Fibroblast of skin of scalp (primary cell): ENCODE results near the gene GRID2. TPM values are rescaled to one million over a fixed set of nuclear protein-coding genes. Genes with fewer than 3 reads are reported as not detected.
"Not testable (repeated sequence)": the region's sequence is repeated elsewhere in the genome, so short reads cannot be mapped to it uniquely, and the experiment has no call there.

Experiments
- DNase-seq: peaks from one replicate; pipeline ENCODE4 v3.0.0-alpha.2; 2013
- polyA plus RNA-seq, 2 experiments: library from polyadenylated mRNA; unstranded; fragments of 120-200 nt; gene quantifications; one replicate each; pipeline ENCODE4 v1.2.1, GENCODE V29; 2013; ENCODE audit not compliant: insufficient read length in 2 of 2

GRID2 gene
- 0.08 TPM for polyA plus RNA-seq (2013, experiment 1 of 2; ENCODE audit: insufficient read length)
- 0.18 TPM for polyA plus RNA-seq (2013, experiment 2 of 2; ENCODE audit: insufficient read length)

DNA sequence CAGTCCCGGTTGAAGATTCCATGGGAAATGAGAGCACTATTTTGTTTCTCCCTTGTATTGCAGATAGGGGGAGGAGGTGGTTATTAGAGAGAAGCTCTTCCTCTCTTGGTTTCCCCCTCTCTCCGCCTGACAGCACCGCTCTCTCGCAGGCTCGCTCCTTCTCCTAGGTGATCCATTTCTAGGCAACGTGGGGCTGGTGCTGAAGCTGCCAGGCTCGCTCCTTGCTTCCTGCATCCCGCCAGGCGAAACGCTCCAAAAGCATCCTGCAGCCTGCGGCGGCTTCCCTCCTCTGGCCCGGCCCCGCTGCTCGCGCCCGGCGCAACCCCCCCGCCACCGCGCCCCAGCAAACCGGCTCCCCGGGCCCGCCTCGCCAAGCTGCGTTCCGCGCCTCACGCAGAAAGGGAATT is at the start of gene GRID2:
Gene GRID2 (plus strand): TSS at position 346 of the 407 bp plus-strand sequence.
- DNase-seq, result peak; percentile 25

- no peak for DNase-seq
Observed at GRCh38 chr4:92253986-92254671, 49.6 kb upstream of the GRID2 start.

DNA sequence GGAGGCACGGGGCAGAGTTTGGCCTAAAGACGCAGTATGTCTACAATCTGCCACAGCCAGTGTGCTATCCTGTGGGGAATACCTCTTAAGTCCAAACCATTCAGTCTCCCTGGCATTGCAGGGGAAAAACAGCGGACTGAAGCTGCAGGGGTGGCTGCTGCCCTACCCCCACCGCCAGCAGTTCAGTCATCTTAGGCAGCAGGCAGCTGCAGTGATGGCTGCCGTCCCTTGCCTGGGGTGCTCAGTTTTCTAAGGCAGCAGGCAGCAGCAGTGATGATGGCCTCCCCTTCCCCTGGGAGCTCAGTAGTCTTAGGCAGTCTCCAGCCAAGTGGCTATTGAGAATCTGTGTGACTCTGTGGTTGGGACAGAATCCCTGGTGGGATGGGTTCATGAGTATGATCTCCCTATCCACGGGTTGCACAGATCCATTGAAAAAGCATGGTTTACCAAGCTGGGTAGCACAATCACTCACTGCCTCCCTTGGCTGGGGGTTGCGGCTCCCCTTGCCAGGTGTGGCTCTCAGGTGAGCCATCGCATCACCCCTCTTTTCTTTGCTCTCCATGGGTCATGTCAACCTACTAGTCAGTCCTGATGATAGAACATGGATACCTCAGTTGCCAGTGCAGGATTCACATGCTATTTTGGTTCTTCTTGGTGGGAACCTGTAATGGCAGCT is 48.9 kb upstream of the GRID2 start:
- DNase-seq, result no peak

GRCh38 chr4:92255920-92256244 is 47.9 kb upstream of the GRID2 start:
- DNase-seq, result no peak

GRCh38 chr4:92257931-92258857 is 45.6 kb upstream of the GRID2 start:
- no peak for DNase-seq

- no peak for DNase-seq
Observed at GRCh38 chr4:92261256-92261655, 42.5 kb upstream of the GRID2 start.

DNA sequence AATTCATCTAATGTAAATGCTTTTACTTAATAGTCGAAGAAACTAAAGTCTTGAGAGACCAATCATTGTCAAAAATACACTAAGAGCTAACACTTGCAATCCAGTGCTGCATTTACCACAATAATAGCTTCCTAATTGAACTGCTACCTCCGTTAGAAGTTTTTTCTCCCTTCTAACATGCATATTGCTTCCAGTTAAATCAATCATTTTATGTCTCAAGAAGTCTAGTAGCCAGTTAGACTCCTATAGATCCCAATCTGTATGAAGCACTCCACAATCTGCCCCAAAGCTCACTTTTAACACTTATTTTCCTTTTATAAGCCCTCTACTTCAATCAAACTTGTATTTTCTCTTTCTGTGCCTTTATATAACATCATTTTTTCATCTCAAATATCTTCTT is 41.4 kb upstream of the GRID2 start:
- DNase-seq, result no peak

DNA sequence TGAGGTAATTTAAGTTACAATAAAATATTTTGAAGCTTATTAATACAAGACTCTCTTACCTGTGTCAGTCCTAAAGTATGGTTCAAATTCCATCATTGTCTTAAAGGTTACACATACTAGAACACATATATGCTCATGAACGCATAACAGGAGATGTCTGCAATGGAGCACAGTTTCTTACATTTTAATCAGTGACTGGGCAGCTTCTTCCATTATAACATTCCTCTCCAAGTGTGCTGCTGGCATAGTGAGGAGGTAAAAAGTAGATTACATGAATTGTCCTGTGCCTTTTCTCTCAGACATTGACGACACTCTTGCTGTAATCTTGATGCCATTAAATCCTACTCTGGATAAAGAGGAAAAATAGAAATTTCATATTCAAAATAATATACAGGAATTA is 40.8 kb upstream of the GRID2 start:
- DNase-seq, result no peak

DNA sequence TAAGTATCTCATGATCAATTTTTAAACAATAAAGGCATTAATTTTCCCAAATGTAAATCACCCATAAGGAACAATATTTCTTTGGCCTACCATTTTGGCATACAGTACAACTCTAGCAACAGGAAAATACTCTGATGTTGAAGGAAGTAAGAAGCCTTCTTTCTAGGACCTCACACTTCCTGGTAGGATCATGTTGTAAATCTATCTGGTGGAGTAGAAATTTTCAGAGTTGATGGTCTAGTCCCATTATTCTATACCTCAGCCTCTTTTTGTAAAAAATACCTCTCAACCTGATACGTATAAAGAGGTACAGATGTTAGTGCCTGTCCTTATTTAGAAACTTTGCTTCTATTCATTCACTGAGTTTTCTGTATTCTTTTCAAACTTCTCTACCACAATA is 40.2 kb upstream of the GRID2 start:
- DNase-seq, result no peak

DNA sequence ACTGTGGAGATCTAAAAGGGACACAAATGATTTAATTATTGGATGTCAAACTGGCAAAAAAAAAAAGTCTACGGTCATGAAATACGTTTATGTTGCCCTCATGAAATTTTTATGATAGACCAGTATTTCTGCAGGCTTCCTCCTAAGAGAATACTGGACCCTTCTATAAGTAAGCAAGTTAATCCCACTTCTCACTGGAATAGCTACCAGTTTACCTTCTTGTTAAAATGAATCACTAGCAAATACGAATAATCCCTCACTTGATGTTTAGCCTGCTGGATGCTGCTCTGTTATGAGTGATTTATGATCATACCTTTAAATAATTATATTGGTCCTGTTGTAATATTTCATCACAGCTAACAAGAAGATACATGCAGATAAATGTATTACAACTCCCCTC is 39.6 kb upstream of the GRID2 start:
- DNase-seq, result no peak

- DNase-seq, result no peak
Observed at GRCh38 chr4:92265021-92265420, 38.7 kb upstream of the GRID2 start.

DNA sequence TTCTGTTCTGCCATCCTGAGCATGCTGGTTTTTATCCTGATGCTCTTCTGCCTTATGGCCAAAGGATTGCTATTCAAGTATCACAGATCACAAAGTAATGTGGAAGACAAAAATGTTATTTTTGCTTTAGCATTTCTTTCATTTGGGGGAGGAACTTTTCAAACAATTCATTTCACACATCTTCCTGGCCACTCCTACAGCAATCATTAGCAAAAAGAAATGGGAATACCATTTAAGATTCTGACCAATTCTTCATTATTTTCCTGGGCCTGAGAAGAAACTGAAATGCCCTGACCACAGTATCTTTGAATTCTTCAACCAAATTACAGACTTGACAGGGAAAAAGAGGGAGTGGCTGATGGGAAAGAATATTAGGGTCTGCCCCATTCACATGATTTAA is 38.0 kb upstream of the GRID2 start:
- no peak for DNase-seq

- DNase-seq, result no peak
Observed at GRCh38 chr4:92266521-92266920, 37.2 kb upstream of the GRID2 start.

GRCh38 chr4:92268642-92269041 is 35.1 kb upstream of the GRID2 start:
- DNase-seq, result no peak

DNA sequence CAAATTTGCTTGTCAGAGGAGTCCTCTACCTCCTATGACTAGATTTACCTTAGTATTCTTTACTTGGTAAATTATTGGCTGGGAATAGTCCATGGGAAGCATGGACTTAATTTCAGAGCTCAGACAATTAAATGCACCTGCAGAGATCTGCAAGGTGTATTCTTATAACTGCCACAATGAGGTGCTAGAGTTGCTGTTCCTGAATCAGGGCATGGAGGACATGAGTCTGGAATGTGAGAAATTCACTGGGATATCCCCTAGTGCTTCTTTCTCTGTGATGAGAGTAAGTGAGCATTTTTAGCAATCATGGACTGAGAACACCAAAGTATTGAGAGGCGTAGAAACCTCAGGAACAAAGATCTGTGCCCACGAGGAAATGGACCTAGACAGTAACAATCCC is 32.9 kb upstream of the GRID2 start:
- peak; percentile 1 for DNase-seq

- not testable (repeated sequence) for DNase-seq
Observed at GRCh38 chr4:92271551-92271950, 32.2 kb upstream of the GRID2 start.

DNA sequence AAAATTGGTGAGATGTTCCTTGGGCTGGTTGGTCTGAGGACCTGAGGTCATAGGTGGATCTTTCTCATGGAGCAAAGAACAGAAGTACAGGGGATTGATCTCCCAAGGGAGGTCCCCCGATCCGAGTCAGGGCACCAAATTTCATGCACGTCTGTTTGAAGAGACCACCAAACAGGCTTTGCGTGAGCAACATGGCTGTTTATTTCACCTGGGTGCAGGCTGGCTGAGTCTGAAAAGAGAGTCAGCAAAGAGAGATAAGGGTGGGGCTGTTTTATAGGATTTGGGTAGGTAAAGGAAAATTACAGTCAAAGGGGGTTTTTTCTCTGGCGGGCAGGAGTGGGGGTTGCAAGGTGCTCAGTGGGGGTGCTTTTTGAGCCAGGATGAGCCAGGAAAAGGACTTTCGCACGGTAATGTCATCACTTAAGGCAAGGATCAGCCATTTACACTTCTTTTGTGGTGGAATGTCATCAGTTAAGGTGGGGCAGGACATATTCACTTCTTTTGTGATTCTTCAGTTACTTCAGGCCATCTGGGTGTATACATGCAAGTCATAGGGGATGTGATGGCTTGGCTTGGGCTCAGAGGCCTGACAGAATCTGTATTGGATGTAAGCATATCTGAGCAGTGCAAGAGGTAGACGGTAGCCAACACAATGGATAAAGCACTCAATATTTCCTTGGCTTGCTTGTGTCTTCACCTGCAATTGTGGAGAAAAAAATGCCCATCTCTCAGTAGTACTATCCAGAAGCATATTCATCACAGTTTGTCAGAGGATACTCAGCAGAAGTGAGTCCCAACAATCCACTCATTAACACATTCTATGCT is 26.5 kb upstream of the GRID2 start:
- DNase-seq, result not testable (repeated sequence)

DNA sequence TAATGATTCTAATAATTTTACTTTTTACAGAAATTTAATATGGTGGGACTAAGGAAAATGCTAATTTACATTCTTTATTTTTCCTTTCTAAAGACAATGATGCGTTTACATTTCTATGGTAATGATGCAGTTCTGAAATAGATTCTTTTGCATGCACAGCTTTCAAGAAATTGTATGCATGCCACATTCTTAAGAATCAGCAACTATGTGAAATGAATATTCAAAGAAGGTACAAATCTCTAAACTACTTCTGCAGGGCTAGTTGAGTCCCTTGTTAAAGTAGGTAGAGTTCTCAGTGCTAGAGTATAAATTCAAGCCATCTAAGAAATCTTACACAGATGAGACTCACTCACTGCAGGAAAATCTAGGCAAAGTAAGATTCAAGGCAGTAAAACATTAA is 24.5 kb upstream of the GRID2 start:
- DNase-seq, result no peak

- DNase-seq, result peak; percentile 20
Observed at GRCh38 chr4:92299152-92299551, 4.6 kb upstream of the GRID2 start.

GRCh38 chr4:92304121-92304520 is 355 bp downstream of the GRID2 start:
- DNase-seq, result no peak

GRCh38 chr4:92304606-92305005 is 840 bp downstream of the GRID2 start:
- DNase-seq, result no peak

DNA sequence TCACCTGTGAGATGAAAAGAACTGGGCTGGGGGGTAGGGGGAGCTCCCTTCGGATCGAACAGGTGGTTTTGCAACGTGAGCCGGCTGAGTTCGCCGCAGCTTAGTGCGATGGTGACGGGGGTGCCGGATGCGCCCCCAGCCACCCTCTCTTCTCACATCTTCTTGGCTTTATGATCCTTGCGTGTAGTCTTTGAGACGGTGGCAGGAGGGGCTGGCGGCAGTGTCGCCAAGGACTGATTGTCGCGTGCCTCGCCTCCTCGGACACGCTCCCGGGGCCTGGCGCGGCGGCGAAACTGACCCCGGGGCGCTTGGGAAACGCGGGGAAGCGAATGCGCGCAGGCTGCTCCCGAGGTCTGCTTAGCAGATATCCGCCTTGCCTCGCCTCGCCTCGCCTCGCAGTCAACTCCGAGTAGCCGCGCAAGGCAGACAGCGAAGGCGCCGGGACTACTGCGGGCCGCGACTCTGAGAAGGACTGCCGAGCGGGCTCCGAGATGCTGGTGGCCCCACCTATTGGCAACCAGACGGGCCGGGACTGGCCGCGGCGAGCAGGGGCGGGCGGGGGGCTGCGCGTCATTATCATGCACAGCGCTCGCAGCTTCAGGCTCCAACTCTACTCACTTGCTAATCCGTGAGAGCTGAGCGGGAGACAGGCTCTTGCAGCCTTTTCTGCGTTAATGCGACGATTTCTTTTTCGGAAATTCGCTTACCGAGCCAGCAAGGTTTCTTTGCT is 1.5 kb downstream of the GRID2 start:
- peak; percentile 57 for DNase-seq
